Cortex of kidney (tissue), 1 donor: ENCODE measurements around the gene EDC3.
"Not testable (repeated sequence)": the region's sequence is repeated elsewhere in the genome, so short reads cannot be mapped to it uniquely, and the experiment has no call there.

ENCODE experiments used
- DNase-seq: peaks from one replicate; lab custom pipeline; 2025; lab: John Stamatoyannopoulos, UW

Gene EDC3

DNA sequence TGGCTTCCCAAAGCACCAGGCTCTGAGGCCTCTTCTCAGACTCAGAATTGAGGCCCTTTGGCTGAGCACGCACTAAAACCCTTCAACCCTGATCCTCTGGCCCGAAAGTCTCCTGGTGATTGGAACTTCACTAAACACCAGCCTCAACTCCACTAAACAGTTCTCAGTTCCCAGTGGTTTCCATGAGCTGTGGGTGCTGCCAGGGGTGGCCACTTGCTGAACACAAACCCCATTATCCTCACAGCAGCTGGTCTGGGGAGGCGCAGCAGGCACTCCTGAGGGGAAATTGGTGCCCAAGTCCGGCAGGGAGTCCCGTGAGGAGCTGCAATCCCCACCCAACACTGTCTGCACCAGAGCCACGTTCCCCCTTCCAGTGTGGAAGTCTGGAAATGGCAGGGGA lies 84.0 kb downstream of the EDC3 start:
- DNase-seq: no peak

DNA sequence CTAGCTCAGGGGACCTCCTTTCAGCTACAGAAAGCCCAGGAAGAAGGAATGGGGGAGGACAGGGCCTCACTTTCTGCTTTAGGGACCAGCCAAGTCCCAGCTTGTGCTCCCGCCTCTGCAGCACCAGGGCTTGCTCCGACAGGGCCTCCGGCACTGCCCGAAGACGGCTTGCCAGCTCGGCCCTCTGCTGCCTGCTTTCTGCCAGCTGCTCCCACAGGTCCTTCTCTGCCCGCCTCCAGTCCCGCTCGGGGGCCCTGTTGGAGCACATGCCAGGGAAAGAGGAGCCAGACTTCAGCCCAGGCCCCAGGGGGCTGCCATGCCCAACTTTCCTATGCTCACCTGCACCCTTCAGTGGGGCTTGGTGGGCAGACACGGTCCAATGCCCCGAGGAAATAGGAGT lies 84.5 kb downstream of the EDC3 start:
- DNase-seq: no peak

DNA sequence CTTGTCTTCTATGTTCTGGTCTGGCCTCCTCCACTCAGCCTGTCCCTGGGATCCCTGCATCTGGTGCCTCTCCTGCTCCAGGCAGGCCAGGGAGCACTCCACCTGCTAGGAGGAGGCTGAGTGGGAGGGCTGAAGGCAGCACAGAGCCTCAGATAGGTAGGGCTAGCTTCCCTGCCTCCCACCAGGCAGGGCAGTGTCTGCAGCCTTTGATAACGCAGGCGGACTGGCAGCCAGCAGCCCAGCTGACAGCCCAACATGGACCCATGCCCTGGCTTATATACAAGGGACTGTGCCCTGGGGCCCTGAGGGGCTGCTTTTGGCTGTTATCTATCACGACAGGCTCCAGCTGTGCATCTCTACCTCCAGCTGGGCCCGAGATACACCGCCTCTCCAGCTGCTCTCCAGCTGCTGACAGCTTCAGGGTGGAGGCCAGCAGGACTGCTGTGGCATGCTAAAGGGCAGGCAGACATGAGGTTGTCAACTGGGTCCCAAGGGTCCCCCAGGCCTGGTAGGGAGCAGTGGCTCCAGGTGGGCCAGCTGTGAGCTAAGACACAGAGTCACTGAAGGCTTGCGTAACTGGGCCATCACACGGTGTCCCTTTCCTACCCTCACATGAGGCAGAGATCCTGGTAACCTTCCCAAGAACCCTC lies 85.4 kb downstream of the EDC3 start:
- no peak for DNase-seq

DNA sequence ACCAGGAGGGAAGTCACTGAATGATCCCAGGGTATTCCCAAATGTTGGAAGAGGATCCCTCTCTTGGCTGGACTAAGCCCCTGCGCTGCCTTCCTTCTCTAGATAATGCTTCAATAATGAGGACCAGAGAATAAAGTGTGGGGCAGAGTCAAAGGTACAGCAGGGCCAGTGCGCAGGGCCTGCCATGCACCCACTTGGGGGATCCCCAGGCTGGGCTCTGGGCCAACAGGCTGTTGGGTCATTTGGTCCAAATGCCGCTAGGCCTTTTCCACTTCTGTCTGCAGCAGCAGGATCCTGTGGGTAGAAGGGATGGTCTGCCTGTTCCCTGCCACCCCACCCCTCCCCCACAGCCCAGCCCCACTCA lies 85.9 kb downstream of the EDC3 start:
- no peak for DNase-seq

DNA sequence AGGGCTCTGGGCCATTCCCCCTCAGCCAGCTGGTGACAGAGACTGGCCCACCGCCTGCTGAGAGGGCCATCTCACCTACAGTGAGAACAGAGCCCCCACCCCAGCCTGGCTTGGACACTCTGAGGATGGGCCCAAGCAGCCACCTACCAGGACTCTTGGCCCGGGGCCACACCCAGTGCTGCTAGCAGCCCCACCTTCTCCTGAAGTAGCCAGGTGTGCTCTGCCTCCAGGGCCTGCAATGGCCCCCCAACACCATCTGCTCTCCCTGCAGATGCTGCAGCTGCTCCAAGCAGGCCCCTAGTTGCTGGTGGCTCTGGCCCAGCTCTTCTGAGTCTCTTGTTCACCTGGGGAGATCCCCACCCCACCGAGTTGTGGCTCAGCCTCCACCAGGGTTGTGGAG lies 87.0 kb downstream of the EDC3 start:
- DNase-seq: no peak

DNA sequence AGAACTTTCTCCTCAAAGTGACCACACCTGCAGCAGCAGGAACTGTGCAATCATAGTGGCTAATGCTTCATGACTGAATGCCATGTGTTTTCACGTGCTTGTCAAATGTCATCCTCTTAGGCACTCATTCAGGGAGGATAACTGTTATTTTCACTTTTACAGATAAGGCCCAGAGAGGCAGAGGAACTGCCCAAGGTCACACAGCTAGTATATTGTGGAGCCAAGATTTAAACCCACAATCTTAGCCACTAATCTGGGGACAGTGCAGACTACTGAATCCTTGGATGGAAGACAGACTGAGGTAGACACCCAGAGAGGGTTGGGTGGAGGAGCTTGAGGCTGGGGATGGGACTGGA lies 90.1 kb downstream of the EDC3 start:
- no peak for DNase-seq

DNA sequence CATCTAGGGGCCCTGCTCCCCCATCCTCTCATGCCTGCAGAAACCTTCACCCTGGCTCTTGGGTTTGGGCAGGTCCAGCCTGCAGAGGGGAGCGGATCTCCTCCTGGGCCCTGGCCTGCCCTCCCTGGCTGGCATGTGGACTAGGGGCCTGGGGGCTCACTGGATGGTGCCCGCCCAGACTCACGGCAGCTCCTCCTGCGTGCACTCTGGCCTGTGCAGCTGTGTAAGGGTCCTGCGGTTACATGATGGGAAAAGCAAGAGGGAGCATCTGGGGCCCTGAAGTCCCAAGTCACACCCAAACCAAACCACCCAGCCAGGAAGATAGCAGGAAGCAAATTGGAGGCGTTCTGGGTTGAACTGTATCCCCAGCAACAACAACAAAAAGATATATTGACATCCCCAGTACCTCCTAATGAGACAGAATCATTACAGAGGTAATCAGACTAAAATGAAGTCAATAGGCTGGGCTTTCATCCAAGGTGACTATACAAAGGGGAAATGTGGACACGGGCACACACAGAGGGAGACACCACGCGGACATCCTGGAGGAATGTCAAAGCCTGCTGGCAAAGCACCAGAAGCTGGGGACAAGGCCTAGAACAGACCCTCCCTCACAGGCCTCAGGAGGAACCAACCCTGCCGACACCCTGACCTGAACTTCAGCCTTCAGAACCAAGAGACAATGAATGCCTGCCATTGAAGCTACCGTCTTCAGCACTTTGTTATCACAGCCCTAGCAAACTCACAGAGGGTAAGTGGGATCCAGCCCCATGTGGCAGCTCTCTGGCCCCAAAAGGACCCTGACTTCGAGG lies 90.6 kb downstream of the EDC3 start:
- no peak for DNase-seq

DNA sequence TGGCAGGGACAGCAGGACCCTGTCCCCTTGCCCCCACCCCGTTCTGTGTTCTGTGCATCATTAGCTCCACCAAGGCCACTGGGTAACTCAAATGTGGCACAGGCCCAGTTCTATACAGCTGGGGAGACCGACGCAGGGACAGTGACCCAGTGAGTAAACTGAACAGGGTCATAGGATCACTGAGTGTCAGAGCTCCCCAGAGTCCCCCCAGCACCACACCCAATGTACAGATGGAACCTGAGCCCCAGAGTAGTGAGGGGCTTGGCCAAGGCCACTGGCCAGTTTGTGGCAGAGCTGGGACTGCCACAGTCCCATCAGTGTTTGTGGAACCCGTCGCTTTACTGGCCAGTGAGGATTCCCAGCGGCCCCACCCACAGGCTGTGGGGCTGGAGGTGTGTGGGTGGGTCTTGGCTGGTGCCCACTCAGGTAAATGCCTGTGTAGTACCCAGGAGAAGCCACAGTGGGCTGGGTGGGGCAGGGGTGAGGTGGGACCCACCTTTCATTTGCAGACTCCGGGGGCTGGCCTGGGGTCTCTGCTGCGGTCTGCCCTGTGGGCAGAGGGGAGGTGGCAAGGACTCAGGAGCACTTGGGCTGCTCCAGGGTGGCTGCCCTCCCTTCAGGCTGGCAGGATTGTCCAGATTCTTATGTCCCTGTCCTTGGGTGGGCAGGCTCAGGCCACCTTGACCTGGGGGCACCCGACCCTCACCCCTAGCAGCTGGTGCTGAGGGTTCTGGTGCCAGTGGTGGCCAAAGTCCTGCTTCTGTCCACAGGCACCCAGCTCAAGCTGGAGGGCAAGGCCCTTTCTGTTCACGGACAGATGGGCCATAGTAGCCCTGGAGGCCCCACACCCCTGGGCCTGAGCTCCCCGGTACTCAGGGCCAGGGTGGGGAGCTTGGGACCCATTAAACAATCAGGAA lies 91.8 kb downstream of the EDC3 start:
- no peak for DNase-seq

DNA sequence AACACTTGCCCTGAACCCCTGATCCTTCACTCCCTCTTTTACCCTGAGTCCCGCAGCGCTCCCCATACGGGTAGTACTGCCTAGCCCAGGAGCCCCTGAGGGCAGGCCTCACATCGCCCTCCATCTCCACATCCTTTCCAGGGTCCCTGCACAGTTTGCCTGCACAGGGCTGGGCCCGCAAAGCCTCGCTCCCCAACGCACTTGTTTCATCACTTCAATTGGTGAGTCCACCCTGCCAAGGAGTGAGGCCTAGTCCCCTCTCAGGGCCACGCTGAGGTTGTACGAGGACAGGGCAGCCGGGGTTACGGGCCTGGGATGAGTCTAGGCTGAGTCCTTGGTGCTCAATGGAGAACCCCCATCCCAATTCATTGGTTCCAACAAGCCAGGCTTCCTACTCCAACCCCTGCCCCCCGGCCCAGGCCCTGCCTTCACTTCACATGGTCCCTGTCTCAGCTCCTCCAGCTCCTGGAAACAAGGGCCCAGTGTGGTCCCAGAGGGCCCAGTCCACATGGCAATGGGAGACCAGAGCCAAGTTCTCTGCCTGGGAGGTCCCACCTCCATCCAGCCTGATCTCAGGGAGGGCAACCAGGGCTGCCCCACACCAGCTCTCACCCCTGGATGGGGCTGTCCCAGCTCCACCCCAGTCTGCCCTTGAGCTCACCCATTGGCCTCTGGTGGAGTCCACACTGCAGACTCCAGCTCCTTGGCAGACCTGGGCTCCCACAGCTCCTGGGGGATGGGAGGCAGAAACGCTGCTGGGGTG lies 92.6 kb downstream of the EDC3 start:
- no peak for DNase-seq

DNA sequence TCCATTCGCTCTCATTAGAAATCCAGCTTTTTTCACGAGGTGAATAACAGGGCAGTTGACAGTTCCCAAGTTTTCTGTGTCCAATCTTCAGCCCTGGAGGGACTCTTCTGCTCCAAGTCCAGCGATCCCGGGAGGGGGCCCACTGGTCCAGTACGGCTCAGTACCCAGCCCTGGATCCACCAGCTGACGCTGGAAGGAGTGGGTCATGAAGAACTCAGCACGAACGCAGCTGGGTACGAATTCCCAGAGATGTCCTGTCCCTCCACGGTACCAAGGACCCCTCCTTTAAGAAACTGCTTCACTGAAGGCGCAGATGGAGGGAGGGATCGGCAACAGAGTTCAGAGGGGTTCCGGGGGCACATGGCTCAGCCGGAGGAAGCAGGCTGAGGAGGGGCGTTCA lies 96.7 kb downstream of the EDC3 start:
- DNase-seq: no peak

DNA sequence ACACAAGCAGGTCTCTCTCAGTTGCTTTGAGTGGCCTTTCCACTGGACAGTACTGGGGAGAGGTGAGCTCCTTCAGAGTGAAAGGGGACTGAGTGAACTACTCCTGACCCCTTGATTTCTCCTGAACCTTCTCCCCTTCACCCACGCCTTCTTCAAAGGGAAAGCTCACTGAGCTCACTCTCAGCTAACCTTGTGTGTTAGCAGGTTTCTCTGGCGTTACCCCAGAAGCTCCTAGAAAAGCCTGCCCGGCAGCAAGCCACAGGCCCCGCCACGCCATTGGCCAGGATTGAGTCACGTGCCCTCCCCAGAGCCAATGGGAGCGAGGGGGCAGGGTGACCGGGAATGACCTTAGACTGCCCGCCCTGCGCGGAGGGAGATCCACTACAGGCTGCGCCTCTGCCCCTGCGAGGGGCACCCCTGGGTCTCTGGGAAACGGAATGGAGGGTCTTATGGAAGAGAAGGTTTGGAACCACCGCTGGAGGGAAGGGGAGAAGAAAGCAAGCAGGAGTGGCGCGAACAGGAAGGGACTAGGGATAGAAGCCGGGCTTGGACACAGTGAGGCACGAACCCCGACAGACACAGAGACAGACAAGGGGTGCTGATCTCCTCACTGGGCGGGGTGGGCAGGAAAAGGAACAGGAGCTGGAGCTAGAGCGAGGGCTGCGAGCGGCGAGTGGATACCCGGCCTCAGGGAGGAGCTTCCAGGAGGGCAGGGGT lies 97.5 kb downstream of the EDC3 start:
- DNase-seq: peak; percentile 73

DNA sequence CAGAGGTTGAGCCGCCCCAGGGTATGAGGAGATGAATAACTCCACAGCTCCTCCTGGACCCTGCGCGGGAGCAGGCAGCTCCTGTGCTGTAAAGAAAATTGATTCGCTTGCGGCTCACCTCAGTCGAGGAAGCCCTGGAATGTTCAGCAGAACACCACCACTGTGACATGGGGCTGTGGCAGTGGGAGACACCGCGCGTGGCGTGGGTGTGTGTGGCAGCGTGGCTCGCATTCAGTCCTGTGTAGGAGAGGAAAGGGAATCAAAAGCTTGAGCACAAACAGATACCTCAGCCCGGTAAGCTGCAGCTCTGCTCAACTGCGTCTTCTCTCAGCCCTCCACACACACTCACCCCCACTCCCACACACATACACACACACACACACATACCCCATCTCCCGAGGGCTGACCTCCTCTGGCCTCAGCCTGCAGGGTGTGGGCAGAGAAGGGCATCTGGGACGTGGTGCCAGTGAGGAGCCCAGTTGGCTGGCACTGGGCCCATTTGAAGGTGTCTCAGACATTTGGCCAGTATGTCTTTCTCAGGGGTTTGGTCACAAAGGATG lies 98.6 kb downstream of the EDC3 start:
- DNase-seq: not testable (repeated sequence)

DNA sequence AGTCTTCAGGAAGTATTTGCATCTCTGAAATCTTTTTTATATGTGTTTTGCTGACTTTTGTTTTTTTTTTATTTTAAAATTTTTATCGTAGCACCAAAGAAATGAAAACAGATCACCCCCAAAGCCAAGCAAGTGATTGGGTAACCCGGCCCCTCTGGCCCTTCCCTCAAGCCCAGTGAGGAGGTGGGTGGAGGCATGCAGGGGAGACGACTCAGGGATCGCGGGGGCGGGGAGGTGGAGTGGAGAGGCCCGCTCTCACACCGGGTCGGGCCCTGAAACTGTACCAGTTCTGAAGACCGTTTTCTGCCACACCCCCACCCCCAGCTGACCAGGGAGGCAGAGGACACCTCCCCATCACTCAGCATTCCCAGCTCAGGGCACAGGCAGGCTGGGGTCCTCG lies 99.1 kb downstream of the EDC3 start:
- DNase-seq: not testable (repeated sequence)

DNA sequence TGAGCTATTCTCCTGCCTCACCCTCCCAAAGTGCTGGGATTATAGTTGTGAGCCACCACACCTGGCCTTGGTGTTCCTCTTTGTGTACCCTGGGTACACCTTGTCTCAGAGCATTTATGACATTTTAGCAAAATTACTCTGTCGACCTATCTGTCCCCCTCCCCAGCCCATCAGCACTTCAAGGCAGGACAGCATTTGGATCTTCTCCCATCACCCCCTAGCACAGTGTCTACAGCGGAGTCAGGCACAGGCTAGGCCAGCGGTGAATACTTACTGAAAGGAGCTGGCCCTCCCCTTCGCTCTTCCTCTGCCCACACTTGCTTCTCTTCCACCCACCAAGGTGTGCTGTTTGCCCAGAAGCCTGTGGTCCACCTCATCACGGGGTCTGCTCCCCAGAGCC lies 100.6 kb downstream of the EDC3 start:
- DNase-seq: no peak

DNA sequence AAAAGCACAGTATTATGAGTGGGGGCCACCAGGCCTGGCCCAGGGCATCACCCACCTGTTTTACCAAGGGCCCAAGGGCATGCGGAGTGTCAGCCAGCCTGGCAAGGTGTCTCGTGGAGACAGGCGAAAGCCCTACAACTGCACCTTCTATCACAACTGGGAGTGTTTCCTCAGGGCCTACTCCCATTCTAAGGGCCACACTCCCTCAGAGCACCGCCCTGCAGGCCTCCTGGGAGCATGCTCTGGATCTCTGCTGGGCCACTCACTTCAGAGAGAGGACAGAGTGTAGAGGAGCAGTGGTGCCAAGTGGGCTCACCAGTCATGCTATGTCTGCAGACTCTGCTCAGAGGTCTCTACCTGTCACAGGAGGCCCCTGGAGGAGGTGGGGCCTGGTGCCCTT lies 101.4 kb downstream of the EDC3 start:
- DNase-seq: no peak

DNA sequence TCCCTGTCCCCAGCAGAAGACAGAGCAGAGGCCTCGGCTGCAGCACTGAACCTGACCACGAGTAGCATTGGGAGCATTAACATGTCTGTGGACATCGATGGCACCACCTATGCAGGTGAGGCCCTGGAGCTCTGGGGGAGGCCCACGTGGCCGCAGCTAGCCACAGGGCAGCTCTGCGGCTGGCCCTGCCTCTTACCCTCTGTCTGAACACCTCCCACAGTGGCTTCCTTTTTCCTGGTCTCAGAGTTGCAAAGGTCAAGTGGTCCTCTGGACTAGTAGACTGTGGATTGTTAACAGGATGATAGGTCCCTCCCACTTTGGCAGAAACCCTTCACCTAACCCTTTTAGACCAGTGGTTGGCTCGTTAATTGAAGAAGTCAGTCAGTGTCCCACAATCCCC lies 102.7 kb downstream of the EDC3 start:
- DNase-seq: no peak

DNA sequence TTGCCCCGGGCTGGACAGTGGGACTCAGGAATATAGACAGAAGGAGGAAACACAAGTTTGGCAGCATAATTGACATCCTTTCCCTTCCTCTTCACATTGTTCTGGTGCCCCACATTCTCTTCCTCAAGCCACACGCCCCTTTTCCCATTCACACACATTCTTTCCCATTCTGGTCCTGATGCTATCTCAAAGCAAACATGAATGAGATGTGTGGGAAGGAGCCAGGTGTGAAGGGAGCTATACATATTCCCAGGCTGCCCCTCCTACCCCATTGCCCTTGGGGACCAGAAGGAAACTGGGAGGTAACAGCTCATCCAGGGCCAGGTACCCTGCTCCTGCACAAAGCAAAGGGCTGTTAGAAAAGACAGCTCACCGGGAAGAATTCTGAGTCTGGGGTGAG lies 103.6 kb downstream of the EDC3 start:
- no peak for DNase-seq

DNA sequence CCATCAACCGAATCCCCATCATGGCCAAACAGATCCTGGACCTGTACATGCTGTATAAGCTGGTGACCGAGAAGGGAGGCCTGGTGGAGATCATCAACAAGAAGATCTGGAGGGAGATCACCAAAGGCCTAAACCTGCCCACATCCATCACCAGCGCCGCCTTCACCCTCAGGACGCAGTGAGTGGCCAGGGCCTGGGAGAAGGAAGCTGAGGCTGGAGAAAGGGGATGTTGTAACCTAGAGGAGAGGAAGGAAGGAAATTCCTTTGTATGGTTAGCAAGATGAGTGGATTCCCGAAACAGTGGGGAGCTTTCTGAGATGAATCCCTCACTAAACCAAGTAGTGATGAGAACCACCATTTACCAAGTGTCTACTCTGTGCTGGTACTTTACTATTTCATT lies 106.0 kb downstream of the EDC3 start:
- DNase-seq: no peak

DNA sequence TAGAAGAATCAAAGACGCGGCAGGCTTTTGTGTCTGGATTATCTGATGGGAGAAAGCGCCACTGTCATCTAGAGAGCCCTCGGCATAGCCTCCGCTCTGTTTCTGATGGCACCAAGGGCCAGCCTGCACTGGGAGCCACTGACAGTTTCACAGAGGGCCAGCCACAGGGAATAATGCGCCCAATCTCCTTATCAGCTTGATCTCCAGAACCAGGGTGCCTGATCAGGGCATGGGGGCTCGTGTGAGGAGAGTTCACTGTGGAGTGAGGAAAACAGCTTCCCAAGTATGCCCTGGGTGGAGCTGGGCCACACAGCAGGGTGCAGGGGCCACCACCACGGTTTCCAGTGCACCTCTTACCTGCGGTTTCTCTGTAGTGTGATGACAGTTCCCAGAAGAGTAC lies 110.0 kb downstream of the EDC3 start:
- no peak for DNase-seq

DNA sequence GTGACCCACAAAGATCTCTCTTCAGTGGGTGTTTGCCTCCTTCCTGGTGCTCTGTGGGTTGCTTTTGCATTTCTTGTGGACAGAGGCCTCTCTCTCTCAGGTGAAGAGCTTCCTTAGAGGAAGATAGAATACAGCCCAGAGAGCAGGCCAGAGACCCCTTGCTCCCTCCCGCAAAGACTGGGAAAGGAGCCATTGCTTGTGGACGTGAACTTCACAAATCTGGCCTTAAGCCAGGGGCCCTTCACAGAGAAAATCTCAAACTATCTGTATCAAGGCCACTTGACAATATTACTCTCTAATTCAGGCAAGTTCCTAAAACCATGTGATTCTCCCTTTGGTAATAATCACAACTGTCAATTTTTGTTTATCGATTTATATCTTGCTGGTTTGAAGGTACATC lies 110.6 kb downstream of the EDC3 start:
- DNase-seq: no peak

DNA sequence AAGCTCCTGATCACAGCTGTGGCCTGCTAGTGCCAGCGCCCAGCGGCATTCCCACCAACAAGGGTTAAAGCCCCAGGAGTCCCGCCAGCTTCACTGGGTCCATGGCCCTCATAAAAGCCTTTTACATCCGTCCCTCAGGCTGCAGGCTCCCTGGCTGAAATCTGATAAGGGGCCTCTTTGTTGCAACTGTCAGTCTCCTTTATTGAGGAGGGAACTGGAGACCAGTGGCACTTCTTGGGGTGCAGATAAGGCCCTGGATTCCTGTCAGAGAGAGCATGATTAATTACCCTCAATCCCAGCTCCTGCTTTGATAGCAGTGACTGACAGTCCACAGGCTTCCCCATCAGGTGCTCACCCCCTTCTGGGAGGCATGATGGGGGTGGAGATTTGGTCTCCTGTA lies 111.0 kb downstream of the EDC3 start:
- DNase-seq: no peak
